GM18502 (cell line): ENCODE results near the gene EIF4A2.

Source experiments
- ATAC-seq: cut with Tn5 transposase; IDR thresholded peaks from one replicate; pipeline ENCODE4 v1.9.1; 2021; ENCODE audit warnings: mild to moderate bottlenecking; ENCODE audit not compliant: unreplicated experiment, poor library complexity

The EIF4A2 gene

DNA sequence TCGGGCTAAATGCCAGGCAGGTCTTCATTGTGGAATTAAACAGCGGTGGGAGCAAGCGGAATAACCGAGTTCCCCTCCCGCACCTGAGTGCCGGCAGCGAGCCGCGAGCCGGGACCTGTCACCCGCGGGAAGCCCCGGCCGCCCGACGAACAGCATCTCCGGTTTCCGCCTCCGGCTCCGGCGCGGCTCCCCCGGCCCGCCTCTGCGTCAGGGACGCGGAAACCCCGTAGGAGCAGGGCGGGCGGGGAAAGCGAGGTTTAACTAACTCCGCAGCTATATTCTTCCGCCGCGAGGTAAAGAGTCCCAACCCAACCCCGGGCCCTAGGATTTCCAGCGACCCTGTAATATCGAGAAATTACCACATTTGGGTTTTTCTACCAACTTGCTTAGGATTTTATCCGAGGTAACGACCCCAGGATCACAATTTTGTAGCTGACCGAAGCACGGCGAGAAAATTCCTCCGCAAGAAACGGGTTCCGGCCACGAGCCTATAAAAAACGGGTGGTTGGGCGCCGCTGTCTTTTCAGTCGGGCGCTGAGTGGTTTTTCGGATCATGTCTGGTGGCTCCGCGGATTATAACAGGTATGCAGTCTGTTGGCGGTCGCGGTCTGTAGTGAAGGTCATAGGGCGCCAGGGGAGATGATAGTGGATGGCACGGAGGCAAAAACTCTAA, at the start of gene EIF4A2:
Gene EIF4A2, plus strand, starts transcription at position 520 of the 673 bp plus-strand sequence. Its CDS starts 34 bp downstream, at position 554.
- peak; percentile 69 for ATAC-seq

DNA sequence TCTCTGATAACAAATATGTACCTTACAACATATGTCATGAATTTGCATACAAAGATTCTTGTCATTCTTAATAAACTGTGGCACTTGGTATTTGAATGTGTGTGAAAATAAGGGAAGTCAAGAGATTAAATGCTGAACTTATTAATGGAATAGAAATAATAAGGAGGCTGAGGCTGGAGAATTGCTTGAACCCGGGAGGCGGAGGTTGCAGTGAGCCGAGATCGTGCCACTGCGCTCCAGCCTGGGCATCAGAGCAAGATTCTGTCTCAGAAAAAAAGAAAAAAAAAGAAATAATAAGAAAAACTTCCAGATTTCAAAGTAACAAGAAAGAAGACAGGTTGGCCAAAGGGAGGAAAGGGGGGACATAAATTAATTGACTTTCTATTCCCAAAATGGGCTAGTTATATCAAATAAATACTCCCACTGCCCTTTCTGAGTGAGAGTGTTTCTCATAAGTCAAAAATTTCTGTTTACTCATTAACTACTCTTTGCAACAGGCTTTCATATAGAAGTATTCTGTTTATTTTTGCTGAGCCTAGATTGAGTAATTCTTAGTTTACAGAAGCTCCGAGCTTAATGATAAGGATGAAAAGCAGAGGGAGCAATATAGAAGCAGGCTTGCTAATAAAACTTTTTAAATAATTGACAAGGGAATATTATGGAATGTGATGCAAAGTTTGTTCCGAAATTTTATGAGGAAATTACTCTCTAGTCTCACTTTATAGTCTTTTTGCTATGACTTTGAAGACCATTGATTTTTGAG, 40.6 kb upstream of the EIF4A2 start:
- no peak for ATAC-seq

GRCh38 chr3:186743666-186744065, 39.7 kb upstream of the EIF4A2 start:
- ATAC-seq: no peak

- ATAC-seq: no peak
Observed at GRCh38 chr3:186746008-186746407, 37.4 kb upstream of the EIF4A2 start.

DNA sequence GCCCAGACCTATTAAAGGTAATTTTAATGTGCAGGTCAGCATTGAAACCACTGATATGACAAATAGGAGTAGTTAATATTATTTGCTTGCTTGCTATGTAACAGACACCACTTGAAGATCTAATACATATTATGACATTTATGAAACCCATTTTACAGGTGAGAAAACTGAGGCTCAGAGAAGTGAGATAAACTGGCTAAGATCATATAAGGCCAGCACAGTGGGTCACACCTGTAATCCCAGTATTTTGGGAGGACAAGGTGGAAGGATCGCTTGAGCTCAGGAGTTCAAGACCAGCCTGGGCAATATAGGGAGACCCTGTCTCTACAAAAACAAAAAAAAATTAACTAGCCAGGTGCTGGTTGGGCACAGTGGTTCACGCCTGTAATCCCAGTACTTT, 33.1 kb upstream of the EIF4A2 start:
- ATAC-seq: no peak

DNA sequence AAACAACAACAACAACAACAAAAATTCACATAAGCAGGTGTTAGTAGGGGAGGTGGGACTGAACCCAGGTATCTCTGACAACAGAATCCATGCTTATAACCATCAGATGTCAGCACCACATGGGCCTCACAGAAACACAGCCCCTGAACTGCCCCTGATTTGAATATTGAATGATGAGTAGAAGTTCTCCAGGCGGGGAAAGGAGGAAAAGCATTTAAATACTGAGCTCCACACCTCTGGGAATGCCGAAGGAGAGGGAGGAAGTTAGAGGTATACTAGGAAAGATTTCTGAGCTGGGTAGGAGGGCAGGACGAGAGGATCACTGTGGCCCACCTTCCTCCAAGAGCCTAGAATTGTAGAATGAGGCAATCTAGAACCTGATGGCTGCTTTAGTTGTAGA, 31.9 kb upstream of the EIF4A2 start:
- ATAC-seq: no peak

- no peak for ATAC-seq
Observed at GRCh38 chr3:186754006-186754405, 29.4 kb upstream of the EIF4A2 start.

DNA sequence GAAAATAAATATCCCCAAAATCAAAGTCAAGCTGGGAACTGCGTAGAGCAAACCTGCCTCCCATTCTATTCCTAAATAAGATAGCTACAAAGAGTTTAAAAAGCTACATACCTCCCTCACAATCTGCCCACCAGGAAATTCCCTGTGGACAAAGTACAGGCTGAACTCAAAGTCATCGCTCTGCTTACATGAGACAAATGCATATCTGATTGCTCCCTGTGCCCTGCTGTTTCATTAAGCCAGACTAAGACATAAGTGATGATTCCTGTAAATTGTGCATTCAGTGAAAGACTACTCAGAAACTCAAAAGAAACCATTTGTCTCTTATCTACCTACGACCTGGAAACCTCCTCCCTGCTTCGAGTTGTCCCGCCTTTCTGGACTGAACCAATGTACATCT, 28.5 kb upstream of the EIF4A2 start:
- ATAC-seq: no peak

- no peak for ATAC-seq
Observed at GRCh38 chr3:186757214-186757613, 26.2 kb upstream of the EIF4A2 start.

DNA sequence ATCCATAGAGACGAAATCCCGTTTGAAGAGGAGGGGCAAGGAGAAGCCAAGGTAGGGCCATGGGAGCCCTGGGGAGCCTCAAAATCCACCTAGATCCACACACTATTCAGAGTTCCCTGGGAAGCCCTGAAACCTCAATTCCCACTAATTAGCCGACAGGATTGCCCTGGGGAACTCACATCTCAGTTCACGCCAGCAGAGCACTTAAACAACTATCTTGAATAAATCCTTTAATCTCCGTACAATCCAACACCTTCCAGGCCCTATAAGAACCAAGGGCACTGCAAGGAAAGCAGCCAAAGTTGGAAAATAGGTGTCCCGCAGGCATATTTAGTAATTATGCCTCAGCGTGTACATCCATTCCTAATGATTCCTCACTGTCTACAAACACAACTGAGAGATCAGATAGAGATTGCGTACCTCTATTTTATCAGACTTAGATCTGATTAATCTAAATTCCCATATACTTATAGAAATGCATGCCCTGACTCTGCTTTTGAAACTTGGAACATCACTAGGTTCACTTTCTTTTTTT, 25.6 kb upstream of the EIF4A2 start:
- ATAC-seq: no peak

GRCh38 chr3:186759231-186759930, 24.0 kb upstream of the EIF4A2 start:
- no peak for ATAC-seq

- ATAC-seq: no peak
Observed at GRCh38 chr3:186760141-186760833, 23.1 kb upstream of the EIF4A2 start.

DNA sequence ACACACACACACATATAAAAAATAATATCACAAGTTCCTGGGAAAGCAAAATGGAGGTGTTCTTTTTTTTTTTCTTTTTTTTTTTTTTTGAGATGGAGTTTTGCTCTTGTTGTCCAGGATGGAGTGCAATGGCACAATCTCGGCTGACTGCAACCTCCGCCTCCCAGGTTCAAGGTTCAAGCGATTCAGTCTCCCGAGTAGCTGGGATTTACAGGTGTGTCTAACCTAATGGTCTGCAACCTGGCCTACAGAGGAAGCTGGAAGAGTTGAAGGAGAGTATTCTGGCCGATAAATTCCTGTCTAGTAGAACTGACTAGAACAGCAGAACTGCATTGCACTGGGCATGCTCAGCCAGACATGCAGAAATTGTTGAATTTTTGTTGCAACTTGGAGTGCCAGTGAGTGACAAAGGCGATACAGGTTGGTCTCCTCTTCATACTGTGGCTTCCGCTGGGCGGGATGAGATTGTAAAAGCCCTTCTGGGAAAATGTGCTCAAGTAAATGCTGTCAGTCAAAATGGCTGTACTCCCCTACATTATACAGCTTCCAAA, 22.4 kb upstream of the EIF4A2 start:
- no peak for ATAC-seq

GRCh38 chr3:186772281-186772694, 11.1 kb upstream of the EIF4A2 start:
- peak; percentile 33 for ATAC-seq

DNA sequence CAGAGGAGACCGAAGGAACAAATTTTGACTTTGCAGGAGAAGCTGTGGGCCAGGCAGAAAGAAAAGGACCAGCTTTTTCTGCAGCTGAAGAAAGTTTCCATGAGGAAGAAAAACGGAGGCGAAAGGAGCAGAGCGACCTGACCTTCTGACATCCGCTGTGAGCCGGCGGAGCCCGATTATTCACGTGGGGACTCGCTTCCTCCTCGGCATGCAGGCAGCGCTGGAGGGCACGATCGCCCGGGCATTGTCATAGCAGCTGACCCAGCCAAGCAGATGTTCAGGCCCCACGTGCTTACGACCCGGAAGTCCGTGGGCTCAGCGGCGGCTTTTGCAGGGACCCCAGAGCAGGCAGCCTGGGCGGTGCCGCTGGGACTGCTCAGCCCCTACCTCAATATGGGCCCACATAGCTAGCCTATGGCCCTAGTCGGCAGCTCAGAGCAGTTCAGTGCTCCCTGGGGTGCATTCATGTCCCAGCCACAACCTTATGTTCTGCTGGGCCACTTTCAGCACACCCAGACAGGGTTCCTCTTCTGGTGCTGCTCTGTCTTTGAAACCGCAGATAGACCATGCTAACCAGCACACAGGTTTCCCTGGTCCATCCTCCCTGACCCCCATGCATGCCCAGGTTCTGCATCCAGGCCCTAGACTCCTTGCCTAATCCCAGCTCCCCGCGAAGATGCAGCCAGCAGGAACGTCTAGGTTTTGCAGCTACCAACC, 10.5 kb upstream of the EIF4A2 start:
- peak; percentile 94 for ATAC-seq

GRCh38 chr3:186775999-186776398, 7.4 kb upstream of the EIF4A2 start:
- ATAC-seq: no peak

- no peak for ATAC-seq
Observed at GRCh38 chr3:186779204-186779603, 4.2 kb upstream of the EIF4A2 start.

DNA sequence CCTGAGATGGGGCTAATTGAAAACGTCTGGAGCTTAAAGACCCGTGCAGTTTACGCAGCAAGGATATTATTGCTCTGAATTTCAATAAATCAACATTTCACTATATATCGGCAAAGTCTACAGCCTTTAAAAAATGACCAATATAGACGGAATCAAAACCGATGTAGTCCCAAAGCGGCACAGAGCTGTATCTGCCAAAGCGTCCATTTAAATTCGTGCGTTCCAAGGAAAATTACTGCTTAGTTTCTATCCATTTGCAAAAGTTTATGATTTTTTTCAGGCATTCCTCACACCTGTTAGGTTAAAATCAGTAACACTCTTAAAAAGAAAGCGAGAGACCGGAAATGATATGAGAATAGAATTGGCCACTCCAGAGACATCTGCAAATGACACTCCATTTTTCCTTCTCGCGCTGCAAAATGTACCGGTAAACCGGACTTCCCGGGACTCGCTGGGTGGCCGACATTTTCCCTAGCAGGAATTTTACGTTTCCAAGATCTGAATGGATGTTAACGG, 777 bp upstream of the EIF4A2 start:
- ATAC-seq: peak; percentile 26
